ENCODE results near the gene TBCD. TPM values are rescaled to one million over a fixed set of nuclear protein-coding genes. Genes with fewer than 3 reads are reported as not detected.

The TBCD gene
- polyA plus RNA-seq, 1 donor, result 54.9 TPM

DNA sequence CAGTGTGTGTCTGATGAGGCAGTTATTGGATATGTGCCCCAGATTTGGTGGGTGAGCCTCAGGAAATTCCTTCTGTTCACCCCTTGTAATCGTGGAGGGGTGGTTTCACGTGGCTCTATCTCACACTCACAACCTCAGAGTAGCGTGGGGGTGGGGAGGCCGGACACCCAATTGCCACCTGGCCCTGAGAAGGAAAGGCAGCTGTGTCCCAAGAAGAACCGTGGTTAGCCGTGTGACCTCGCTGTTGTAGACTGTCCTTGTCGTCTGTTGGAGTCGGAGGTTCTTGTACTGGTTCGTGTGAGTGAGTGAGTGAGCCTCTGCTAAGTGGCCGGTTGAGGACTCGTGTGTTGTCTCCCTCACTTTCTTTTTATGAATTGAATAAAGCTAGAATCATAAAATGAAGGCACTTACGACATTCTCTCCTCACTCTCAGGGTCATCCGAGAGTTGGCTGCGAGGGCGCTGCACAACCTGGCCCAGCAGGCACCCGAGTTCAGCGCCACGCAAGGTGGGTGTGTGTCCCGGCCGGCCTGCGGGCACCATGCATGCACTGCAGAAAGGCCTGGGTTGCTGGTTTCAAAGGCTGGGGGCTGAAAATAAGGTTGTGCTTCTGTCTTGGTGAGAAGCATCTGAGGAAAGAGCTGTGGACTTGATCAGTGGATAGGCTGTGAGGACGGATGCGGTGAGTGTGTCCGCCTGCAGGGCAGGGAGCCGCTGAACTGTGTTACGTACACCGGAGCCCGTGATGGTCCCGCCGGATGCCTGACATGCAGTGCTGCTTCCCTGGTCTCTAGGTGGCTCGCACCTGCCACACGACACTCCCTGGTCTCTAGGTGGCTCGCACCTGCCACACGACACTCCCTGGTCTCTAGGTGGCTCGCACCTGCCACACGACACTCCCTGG, 151.4 kb downstream of the TBCD start:
- no peak for DNase-seq (ENCODE audit: low read depth)

DNA sequence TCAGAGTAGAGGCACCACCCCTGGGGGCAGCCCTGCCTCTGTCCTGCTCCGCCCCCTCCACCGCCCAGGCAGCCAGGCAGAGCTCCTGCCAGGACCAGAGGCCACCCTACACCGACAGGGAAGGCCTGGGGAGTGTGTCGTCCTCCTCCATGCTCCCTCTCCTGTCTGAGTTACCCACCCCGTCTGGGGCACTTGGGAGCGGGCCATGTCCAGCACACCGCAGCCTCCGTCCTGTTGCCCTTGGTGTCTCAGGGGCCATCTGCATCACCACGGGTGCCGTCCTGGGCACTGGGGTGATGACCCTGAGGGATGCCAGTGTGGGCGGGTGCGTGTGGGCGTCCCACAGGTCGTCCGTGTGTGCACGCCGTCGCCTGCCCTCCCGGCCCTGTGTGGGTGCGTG, 153.3 kb downstream of the TBCD start:
- DNase-seq (ENCODE audit: low read depth), result no peak

DNA sequence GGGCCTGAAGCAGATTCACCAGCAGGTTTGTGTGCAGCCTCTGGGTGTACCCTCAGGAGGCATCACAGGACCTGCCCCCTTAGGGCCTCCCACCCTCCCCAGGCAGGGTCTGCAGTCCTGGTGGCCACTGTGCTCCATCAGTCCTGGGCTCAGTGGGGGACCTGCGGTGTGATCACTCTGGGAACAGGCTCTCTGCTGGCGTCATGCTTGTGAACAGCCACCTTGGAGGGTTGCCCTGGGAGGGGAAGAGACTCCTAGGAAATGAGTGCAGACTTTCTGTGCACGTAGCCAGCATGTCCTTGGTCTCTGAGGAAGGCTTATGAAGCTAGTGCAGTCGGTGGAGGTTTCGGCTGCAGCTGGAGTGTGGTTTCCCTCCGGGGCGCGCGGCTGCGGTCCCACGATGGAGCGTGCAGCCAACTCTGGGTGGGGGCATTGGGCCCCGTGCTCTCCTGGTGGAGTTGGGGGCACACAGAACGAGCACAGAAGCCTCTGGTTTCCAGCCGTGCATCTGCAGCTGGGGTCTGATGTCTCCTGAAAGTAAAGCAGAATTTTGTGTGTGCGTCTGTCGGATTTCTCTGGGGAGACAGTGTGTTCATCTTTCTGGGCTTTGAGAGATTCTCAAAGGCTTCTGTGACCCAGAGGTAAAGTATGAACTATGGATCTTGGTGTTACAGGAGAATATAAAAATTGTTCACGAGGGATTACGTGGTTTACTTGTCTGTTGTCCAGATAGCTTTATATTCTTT, 156.1 kb downstream of the TBCD start:
- no peak for DNase-seq (ENCODE audit: low read depth)

DNA sequence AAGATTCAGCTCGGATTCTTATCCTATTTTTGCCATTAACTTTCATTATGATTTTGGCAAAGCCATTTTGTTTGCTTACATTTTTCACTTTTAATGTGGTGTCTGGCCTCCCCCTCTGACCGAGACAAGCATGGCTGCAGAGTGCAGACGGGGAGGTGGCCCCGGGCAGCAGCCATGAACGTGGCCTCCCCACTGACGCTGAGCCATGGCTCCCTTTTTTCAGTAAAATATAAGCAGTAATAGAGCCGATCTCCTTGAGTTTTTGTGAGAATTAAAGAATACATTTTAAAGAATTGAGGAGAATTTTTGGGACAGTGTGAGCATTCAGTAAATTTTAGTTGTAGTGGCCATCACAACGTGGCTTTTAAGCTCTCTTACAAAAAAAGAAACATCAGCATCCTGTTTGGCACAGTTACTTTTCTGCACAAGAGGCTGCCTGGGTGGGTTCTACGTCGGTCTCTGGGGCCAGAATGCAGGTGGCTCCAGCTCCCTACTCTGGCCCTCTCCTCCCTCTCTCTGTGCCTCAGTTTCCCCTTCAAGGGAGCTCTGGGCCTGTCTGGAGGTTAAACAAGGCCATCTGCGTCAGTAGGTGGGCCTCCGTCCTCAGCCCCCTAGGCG, 156.8 kb downstream of the TBCD start:
- no peak for DNase-seq (ENCODE audit: low read depth)

DNA sequence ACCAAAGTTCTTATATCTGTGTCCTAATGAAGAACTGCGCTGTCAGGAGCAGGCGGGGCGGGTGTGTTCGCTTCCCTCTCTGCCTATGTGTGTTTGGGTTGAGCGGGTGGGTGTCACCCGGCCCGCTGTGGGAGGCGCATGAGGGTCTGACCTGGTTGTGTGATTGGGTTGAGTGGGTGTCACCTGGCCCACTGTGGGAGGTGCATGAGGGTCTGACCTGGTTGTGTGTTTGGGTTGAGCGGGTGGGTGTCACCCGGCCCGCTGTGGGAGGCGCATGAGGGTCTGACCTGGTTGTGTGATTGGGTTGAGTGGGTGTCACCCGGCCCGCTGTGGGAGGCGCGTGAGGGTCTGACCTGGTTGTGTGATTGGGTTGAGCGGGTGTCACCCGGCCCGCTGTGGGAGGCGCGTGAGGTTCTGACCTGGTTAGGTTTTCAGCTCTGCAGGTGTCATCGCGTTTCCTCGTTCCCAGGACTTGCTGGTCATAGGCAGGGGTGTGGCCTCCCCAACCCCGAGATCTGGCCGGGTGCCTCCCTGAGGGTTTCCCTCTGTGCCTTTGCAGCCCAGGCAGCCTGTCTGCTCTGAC, 157.5 kb downstream of the TBCD start:
- no peak for DNase-seq (ENCODE audit: low read depth)

DNA sequence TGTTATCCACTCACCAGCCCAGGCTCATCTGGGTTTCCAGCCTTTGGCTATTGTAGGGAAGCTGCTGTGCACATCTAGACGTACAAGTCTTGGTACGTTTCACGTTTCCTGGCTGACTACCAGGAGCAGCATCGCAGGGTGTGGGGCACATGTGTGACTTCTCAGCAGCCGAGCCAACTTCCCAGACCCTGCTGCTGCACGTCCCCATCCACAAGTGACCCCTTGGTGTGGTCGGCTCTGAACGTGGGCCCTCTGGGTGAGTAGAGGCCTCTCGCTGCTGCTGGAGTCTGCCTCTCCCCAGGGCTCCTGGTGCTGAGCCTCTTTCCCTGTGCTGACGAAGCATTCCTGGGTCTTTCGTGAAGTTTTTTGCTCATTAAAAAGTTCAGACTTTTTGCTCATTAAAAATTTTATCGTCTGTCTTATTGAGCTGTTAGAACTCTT, 158.2 kb downstream of the TBCD start:
- DNase-seq (ENCODE audit: low read depth), result no peak

DNA sequence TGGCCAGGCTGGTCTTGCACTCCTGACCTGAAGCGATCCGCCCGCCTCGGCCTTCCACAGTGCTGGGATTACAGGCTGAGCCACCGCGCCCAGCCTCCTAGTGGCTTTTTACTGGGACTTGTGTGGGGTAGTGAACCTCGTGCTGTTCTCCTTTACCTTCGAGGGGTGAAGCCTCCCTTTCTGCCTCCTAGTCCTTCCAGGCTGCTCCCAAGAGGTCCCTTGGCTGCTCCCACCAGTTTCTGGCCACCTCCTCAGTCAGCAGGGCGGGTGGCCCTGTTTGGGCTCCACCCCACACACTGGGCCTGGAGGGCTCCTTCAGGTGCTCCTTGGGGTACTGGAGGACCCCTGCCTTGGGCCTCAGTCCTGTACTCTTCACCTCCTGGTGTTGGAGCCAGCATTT, 158.9 kb downstream of the TBCD start:
- DNase-seq (ENCODE audit: low read depth), result no peak

DNA sequence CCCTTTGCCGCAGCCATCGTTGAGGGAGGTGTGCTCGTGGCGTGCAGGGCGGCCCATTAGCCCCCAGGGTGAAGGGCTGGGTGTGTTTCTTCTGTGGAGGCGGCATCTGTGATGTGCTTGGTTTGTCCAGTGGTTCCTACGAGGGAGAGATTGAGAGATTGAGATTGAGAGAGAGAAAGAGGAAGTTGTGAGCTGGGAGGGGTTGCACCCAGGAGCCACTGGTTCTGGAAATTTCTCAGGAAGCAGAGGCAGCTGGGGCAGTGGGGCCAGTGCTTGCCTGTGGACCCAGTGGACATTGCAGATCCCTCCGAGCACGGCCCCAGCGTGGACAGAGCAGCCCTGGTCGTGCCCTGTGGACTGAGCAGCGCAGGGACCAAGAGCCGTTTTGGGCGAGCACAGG, 160.0 kb downstream of the TBCD start:
- DNase-seq (ENCODE audit: low read depth), result no peak

DNA sequence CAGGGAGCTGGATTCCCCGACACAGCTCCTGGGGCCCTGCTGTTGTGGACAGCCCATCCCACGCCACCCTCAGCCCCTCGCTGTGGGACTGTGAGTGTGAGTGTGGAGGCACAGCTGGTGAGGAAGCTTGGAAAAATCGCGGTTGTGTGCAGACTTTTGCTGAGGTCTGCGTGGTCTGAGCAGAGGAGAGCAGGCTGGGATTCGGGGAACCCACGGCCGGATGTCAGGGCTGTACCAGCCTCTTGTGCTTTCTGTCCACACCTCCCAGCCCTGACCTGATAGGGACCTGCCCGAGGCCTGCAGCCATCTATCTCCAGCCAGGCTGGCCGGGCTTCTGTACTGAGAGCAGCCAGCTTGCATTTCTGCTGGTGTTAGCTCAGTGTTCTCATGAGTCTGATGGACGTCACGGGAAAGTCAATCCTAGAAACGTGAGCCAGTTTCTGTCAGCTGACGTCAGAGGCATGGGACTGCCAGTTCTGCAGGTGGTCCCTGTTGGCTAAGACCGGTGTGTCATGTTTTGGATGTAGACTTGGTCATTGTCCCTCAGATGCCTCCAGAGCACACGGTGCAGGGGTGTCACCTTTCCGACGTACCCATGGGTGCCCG, 160.7 kb downstream of the TBCD start:
- no peak for DNase-seq (ENCODE audit: low read depth)

DNA sequence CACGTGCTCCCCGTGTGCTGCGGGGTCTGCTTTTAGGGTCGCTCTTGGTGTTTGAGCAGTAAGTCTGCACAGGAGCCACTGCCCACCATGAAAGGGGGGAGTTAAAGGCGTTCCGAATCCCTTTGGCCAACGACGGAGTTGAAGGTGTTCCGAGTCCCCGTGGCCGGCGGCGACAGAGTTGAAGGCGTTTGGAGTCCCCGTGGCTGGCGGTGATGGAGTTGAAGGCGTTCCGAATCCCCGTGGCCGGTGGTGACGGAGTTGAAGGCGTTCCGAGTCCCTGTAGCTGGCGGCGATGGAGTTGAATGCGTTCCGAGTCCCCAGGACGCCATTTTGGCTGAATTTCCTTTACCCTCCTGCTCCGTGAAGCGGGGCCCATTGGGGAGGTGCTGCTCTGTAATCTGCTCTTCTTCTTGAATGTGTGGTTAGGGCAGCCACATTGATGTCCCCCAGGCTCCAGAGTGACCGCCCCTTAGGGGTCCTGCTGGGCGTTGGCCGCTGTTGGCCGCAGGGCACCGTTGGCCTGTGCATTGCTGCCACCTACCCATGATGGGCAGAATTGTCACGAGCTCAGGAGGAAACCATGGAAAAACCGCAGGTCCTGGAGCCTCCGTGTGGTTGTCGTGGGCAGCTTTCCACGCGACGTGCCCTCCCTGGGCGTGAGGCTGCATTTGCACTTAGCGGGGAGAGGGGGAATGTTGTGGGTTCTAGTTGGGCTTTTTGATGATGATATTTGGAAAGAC, 161.6 kb downstream of the TBCD start:
- no peak for DNase-seq (ENCODE audit: low read depth)

DNA sequence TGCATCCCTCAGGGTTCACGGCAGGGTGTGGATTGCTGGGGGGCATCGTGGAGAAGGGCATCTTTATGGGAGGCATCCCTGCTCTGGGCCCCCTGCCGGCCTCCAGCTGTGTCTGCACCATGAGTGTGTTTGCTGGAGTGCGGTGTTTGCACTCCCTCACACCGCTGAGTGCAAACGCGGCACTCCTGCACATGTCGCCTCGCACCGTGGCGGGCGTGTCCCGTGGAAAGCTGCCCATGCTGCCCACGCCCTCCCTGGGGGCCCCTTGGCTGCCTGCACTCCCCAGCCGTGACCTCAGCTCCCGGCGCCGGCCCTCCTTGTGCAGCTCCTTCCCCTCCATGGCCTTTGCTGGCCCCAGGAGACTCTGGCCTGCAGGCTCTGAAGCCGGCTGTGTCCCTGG, 162.5 kb downstream of the TBCD start:
- no peak for DNase-seq (ENCODE audit: low read depth)

DNA sequence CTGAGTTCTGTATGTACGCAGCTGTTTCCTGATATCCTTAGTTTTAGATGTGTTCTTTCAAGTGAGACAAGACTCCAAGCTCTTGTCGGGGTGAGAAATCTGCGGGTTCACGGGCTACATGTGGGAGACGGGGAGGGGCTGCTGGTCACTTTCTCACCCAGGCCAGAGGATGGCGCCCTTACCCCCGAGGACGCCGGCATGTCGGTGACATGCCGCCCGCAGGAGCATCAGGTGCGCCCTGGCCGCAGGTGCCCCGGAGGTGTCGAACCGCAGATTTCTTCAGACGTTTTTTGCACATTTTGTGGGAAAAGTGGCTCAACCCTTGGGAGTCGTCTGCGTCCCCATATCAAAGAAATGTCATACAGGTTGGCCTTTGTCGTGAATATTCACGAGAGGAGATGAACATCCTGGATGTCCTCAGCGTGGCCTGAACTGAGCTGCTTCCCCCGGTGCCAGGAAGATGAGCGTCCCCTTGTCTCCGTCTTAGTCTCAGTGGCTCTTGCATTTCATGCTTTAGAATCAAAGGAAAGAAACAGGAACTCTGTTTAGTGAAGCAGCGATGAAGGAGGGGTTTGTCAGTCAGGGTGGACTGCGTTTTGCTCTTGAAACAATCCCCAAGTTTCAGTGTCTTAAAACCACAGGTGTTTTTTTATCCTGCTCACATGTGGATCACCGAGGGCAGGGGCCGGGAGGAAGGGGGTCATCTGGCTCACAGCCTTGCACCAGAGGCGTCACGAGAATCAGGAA, 163.3 kb downstream of the TBCD start:
- DNase-seq (ENCODE audit: low read depth), result no peak

DNA sequence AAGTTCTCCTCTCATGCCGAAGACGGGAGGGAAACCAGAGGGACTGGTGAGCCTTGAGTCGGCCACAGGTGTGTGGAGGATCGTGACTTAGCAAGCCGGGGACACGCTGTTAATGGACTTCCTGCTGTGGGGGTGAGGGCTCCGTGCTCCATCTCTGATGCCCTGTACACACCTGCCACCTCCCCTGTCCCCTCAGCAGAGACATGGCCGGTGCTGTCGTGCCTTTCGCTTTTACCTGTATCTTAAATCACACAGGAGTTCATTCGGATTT, 163.8 kb downstream of the TBCD start:
- DNase-seq (ENCODE audit: low read depth), result no peak

DNA sequence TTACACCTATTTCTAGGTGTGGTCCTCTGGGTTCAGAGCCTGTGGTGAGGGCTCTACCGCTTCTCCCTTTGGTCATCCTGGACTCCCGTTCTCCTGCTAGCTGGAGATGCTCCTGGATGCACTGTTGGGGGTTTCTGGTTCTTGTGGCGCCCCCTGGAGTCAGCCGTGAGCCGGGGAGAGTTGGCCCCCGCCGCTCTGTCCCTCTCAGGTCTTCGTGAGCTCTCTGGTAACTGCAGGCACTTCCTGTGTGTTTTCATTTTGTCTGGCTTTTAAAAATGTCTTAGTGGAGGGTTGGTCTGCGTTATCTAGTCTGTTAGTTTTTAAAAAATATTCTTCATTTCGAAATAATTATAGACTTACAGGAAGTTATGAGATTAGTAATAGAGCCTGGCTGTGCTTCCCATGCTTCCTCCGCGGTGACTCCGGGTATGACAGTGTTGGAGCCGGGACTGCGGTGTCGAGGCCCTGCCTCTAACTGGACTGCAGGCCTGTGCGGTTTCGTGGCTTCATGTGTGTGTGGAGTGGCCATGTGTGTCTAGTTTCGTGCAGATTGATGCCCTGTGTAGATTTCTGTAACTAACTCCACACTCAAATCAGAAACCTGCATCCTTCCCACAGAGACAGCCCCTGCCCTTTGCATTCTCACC, 166.0 kb downstream of the TBCD start:
- DNase-seq (ENCODE audit: low read depth), result no peak

DNA sequence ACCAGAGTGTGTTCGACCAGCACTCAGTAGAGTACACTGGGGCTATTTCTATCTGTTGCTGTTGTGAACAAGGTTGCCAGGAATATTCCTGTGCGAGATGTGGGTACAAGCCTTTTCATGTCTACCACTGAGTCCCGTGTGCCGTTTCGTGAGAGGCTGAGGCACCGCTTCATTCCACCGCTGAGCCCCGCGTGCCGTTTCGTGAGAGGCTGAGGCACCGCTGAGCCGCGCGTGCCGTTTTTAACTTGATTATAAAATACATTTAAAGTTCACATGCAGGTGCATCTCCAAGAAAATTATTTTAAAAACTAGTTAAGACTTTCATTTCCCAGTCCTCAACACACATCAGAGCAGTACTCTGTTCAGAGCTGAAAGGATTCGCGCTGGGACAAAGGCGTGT, 166.6 kb downstream of the TBCD start:
- DNase-seq (ENCODE audit: low read depth), result no peak

DNA sequence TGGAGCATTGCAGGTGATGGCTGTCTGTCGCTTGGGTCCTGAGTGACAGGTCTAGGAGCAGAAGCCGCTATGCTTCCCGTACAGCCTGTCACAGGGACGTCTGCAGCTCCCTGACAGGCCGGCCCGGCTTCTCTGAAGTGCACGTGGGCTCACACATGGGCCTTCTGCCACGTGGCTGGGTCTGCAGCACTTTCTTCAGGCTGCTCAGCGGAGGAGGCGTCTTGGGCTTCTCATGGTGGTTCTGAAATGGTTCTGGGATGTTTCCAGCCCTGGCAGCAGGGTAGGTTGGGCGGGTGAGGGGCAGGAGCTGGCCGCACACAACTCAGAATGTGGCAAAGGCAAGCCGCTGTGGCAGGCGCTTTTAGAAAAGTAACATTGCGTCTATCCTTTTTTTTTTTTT, 168.3 kb downstream of the TBCD start:
- DNase-seq (ENCODE audit: low read depth), result no peak

DNA sequence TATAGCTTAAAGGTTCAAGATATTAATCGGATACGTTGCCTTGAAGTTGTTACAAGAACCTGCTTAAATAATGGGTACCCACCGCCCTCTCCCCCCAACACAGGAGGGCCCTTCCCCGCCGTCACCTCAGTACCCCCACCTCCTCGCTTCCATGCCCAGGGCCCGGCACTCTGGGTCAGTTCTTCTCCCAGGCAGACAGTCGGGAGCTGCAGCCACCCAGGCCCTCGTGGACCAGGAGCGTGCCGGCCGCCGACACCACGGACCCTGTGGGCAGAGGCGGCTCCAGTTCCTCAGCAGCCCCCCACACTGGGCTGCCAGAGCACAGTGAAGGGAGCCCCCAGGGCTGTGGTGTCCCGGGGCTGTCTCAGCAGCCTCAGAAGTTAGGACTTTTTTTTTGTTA, 168.8 kb downstream of the TBCD start:
- no peak for DNase-seq (ENCODE audit: low read depth)

DNA sequence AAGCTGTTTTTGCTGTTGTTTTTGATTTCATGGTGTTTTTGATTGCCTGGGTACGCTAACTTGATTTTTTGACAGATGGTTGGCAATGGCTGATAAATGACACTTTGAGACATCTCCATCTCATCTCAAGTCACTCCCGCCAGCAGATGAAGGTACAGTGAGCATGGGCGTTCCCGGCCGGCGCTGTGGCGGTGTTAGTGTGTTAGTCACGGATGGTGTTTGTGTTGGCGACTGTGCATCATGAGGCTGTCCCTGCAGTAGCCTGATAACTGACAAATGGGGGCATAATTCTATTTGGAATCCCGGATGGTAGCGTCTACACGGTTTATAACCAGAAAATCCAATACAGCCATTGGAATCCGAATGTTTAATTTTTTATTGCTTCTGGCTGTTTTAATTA, 169.6 kb downstream of the TBCD start:
- DNase-seq (ENCODE audit: low read depth), result no peak

DNA sequence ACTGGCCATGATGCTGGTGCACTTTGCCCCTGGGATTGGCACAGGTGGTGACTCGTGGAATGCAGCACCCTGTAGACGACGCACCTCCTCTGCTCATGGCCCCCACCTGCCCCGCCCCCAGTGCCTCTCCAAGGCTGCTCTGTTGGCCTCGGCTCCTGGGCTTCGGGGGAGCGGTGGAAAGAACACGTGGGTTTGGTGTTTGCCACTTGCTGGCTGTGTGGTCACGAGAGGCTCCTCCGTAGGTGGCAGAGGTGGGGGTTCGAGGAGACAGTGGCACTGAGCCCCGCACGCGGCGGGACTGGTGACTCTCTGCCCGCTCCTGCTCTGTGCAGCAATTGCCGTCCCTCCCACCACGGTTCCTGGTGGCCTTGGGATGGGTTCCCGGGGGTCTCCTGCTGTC, 170.8 kb downstream of the TBCD start:
- no peak for DNase-seq (ENCODE audit: low read depth)

Measured in forelimb muscle (tissue), 1 donor.